OCI-LY7 (cell line): Measurements from ENCODE around the gene RBBP8. TPM values are rescaled to one million over a fixed set of nuclear protein-coding genes. Genes with fewer than 3 reads are reported as not detected.

Source experiments
- BruUV-seq: library from RNA; stranded (reverse); fragments of 400-500 nt; replicated peaks from 2 replicates; lab custom pipeline; 2021; lab: Mats Ljungman, UMichigan
- CTCF ChIA-PET: fragments of 300-600 bp; sonication (Branson Sonifier 250); formaldehyde crosslinking; loops from one replicate; lab custom pipeline; 2022; ENCODE audit warnings: antibody characterized with exemption; ENCODE audit not compliant: unreplicated experiment; lab: Charles Lee
- POLR2A ChIA-PET: fragments of 300-600 bp; sonication (Branson Sonifier 250); formaldehyde crosslinking; loops from one replicate; lab custom pipeline; 2022; ENCODE audit warnings: antibody characterized with exemption; lab: Charles Lee
- DNase-seq: peaks from one replicate; pipeline ENCODE4 v3.0.0-alpha.2; 2015; ENCODE audit warnings: low spot score
- H2AFZ ChIP-seq: fragments of 200-600 bp; sonication (generic), shearing (Covaris generic); 2 replicates; pipeline ENCODE4 v1.6.1; 2014; ENCODE audit warnings: mild to moderate bottlenecking, antibody characterized with exemption, low read length, moderate library complexity
- H3K27ac ChIP-seq: fragments of 200-600 bp; sonication (generic); 2 replicates; pipeline ENCODE4 v1.5.1; 2014; ENCODE audit warnings: mixed run types, low read depth, mild to moderate bottlenecking, moderate library complexity, low read length, inconsistent platforms; ENCODE audit not compliant: poor library complexity, severe bottlenecking
- H3K36me3 ChIP-seq: fragments of 200-600 bp; sonication (generic); 2 replicates; pipeline ENCODE4 v1.6.1; 2014; ENCODE audit warnings: mild to moderate bottlenecking, antibody characterized with exemption, low read length, moderate library complexity, mixed read lengths; ENCODE audit not compliant: insufficient read depth
- H3K4me1 ChIP-seq: fragments of 200-600 bp; sonication (generic); 2 replicates; pipeline ENCODE4 v1.5.1; 2014; ENCODE audit warnings: mild to moderate bottlenecking, low read length; ENCODE audit not compliant: insufficient read depth, poor library complexity, severe bottlenecking
- H3K4me2 ChIP-seq: fragments of 200-600 bp; sonication (generic); 2 replicates; pipeline ENCODE4 v1.6.1; 2014; ENCODE audit warnings: mild to moderate bottlenecking, low read length
- H3K4me3 ChIP-seq: fragments of 200-600 bp; sonication (generic); 2 replicates; pipeline ENCODE4 v1.5.1; 2014; ENCODE audit warnings: mild to moderate bottlenecking, low read depth, low read length; ENCODE audit not compliant: poor library complexity, severe bottlenecking
- H3K79me2 ChIP-seq: fragments of 200-600 bp; sonication (generic); 2 replicates; pipeline ENCODE4 v1.6.1; 2016; ENCODE audit warnings: low read depth, mild to moderate bottlenecking, low read length, moderate library complexity, mixed read lengths; ENCODE audit not compliant: insufficient read depth
- H3K9me2 ChIP-seq: fragments of 200-600 bp; sonication (generic); 2 replicates; pipeline ENCODE4 v1.6.1; 2016; ENCODE audit warnings: mild to moderate bottlenecking, low read length, mixed read lengths; ENCODE audit not compliant: insufficient read depth
- H3K9me3 ChIP-seq: fragments of 200-600 bp; sonication (generic); 2 replicates; pipeline ENCODE4 v1.6.1; 2014; ENCODE audit warnings: mild to moderate bottlenecking, mixed run types, low read length, mixed read lengths
- H4K20me1 ChIP-seq: fragments of 200-600 bp; sonication (generic); 2 replicates; pipeline ENCODE4 v1.6.1; 2014; ENCODE audit warnings: mild to moderate bottlenecking, antibody characterized with exemption, low read length, moderate library complexity, mixed read lengths; ENCODE audit not compliant: insufficient read depth
- EZH2phosphoT487 ChIP-seq: fragments of 200-600 bp; sonication (generic); IDR thresholded peaks from 2 replicates; pipeline ENCODE4 v1.6.1; 2018; ENCODE audit warnings: low read depth, borderline replicate concordance, mild to moderate bottlenecking, mixed run types, antibody characterized with exemption, low read length, moderate library complexity, mixed read lengths
- intact Hi-C: fragments of 100-400 bp; cut with micrococcal nuclease; formaldehyde crosslinking; loops from one replicate; pipeline ENCODE4 v1.10.0; 2022; ENCODE audit not compliant: unreplicated experiment
- total RNA-seq, 2 experiments: library from RNA; depleted of rRNA in 1 of 2; stranded (reverse); fragments of >200 nt in 1 of 2; shearing (Covaris generic) in 1 of 2; gene quantifications; 2 replicates each; pipeline ENCODE4 v1.2.3, GENCODE V29; 2014 to 2022
- TF ChIP-seq, protein P1 (sequence below): fragments of 200-600 bp; sonication (generic); conservative IDR thresholded peaks from 2 replicates; pipeline ENCODE4 v1.5.1; 2014; ENCODE audit warnings: mild to moderate bottlenecking, antibody characterized with exemption, low read length, moderate library complexity, mixed read lengths

RBBP8 gene
- total RNA-seq, 2 experiments from 2014 or later, result 51.0 to 86.0 TPM

DNA sequence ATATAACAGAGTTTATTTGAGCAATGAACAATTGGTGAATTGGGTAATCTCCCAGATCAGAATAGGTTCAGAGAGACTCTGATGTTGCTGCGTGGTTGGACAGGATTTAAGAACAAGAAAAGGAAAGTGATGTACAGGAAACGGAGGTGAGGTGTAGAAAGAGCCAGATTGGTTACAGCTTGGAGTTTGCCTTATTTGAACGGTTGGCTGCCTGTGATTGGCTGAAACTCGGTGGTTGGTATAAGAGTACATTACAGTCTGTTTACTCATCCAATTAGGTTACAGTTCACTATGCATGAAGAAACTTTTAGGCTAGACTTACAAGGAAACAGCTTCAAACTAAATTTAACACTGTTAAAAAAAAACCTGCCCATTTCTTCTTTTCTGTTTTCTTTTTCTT lies 134.1 kb downstream of the RBBP8 start:
- Histone ChIP-seq H3K4me3 (no peak overlapping the region), H3K9me2 (no peaks in the 10 kb centered on the region), H2AFZ (peak overlapping the region; percentile 26; the same call in 1 of the 2 replicates), H3K9me3 (peaks cover 6% of the 10 kb centered on the region; the same call in 1 of the 2 replicates), H3K4me1 (peaks cover 36% of the 10 kb centered on the region), H3K27ac (no peak overlapping the region), H3K79me2 (no peaks in the 10 kb centered on the region), H3K4me2 (no peak overlapping the region), H3K36me3 (no peaks in the 10 kb centered on the region), H4K20me1 (no peaks in the 10 kb centered on the region)
- DNase-seq, result peak; percentile 32
- POLR2A ChIA-PET, result interaction anchor here (0.6 to 0.7 kb wide), 5 partner anchors 12 to 1477 kb away, joined by 3 to 7 read pairs (median 3); no protein-coding TSS in a partner anchor
- no peak for TF ChIP-seq EZH2phosphoT487
- TF ChIP-seq, protein P1, sequence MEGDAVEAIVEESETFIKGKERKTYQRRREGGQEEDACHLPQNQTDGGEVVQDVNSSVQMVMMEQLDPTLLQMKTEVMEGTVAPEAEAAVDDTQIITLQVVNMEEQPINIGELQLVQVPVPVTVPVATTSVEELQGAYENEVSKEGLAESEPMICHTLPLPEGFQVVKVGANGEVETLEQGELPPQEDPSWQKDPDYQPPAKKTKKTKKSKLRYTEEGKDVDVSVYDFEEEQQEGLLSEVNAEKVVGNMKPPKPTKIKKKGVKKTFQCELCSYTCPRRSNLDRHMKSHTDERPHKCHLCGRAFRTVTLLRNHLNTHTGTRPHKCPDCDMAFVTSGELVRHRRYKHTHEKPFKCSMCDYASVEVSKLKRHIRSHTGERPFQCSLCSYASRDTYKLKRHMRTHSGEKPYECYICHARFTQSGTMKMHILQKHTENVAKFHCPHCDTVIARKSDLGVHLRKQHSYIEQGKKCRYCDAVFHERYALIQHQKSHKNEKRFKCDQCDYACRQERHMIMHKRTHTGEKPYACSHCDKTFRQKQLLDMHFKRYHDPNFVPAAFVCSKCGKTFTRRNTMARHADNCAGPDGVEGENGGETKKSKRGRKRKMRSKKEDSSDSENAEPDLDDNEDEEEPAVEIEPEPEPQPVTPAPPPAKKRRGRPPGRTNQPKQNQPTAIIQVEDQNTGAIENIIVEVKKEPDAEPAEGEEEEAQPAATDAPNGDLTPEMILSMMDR, result no peak
- no TSS peak for BruUV-seq
- CTCF ChIA-PET, result no interaction called here
- intact Hi-C loops, result no loop called here

DNA sequence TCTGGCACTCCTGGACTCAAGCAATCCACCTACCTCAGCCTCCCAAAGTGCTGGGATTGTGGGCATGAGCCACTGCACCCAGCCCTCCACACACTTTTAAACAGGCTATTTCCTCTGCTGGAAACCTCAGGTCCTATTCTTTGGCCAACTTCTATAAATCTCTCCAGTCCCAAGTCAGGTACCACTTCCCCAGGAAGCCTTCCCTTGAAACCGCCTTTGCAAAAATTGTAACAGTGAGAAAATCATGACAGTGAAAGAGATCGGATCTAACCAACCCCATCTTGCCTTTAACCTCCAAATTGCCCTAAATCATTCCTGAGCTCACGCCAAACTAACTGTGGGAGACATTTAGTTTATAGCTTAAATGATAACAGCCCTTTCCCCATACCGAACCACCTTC lies 134.9 kb downstream of the RBBP8 start:
- H3K9me2 ChIP-seq, result no peaks in the 10 kb centered on the region
- no peak for DNase-seq
- no TSS peak for BruUV-seq
- no peak overlapping the region for H3K4me3 ChIP-seq
- H4K20me1 ChIP-seq, result no peaks in the 10 kb centered on the region
- CTCF ChIA-PET, result no interaction called here
- peaks cover 44% of the 10 kb centered on the region for H3K4me1 ChIP-seq
- no peak overlapping the region for H3K27ac ChIP-seq
- POLR2A ChIA-PET, result interaction anchor here (0.6 to 0.7 kb wide), 3 partner anchors 26 to 389 kb away, joined by 3 to 5 read pairs (median 5); no protein-coding TSS in a partner anchor
- no peak for TF ChIP-seq EZH2phosphoT487
- TF ChIP-seq, protein P1, result no peak
- H2AFZ ChIP-seq, result peak overlapping the region; percentile 62; the same call in 1 of the 2 replicates
- H3K9me3 ChIP-seq, result peaks cover 3% of the 10 kb centered on the region; the same call in 1 of the 2 replicates
- H3K36me3 ChIP-seq, result no peaks in the 10 kb centered on the region
- no peak overlapping the region for H3K4me2 ChIP-seq
- no peaks in the 10 kb centered on the region for H3K79me2 ChIP-seq
- intact Hi-C loops, result no loop called here

DNA sequence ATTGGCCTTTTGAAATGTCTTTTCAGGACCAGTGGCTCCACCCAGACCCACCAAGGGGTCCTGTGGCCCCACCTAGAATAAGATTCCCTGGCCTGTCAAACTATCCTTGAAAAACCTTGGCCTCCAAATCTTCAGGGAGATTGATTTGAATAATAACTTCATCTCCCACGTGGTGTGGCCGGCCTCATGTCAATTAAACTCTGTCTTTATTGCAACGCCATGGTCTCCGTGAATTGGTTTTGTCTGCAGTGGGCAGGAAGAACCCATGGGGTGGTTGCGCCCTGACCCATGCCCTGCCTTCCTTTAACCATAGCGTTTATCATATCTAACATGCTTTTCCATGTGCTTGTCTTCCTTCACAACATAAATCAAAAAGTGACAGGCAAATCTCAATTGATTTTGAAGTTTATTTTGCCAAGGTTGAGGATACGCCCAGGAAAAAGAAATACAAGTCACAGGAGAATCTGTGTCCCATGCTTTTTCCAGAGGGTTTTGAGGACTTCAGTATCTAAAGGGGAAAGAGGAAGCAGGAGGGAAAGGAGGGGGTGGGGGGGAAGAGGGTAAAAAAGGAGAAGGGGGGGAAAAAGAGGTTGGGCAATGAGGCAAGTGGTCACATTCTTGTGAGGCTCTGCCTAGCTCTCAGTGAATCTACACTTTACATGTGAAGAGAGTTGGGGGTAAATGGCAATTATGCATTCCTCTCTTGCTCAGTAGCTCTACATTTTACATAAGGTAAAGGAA lies 135.6 kb downstream of the RBBP8 start:
- no peaks in the 10 kb centered on the region for H3K9me2 ChIP-seq
- ChIA-PET CTCF (no interaction called here), POLR2A (interaction anchor here (0.6 kb wide), 1 partner anchor 170 kb away, joined by 5 read pairs; no protein-coding TSS in a partner anchor)
- H3K9me3 ChIP-seq, result no peaks in the 10 kb centered on the region
- intact Hi-C loops, result no loop called here
- no peak for DNase-seq
- H3K27ac ChIP-seq, result no peak overlapping the region
- peak overlapping the region; percentile 62; the same call in 1 of the 2 replicates for H2AFZ ChIP-seq
- H3K36me3 ChIP-seq, result no peaks in the 10 kb centered on the region
- no TSS peak for BruUV-seq
- no peaks in the 10 kb centered on the region for H3K79me2 ChIP-seq
- TF ChIP-seq, protein P1, result no peak
- no peak for TF ChIP-seq EZH2phosphoT487
- peaks cover 50% of the 10 kb centered on the region for H3K4me1 ChIP-seq
- no peak overlapping the region for H3K4me2 ChIP-seq
- no peak overlapping the region for H3K4me3 ChIP-seq
- no peaks in the 10 kb centered on the region for H4K20me1 ChIP-seq
